Breast epithelium (tissue), 4 donors: Measurements from ENCODE around the gene PSMD8. TPM values are rescaled to one million over a fixed set of nuclear protein-coding genes. Genes with fewer than 3 reads are reported as not detected.

Source experiments
- DNase-seq, 2 donors: peaks; one replicate each; pipeline ENCODE4 v3.0.0-alpha.2; 2019; ENCODE audit warnings: low spot score in 2 of 2
- H3K27ac ChIP-seq, 2 donors: fragments of 200-600 bp; sonication (generic) in 1 of 2; one replicate each; pipeline ENCODE4 v1.5.1; 2016 to 2019; ENCODE audit warnings: mild to moderate bottlenecking in 1 of 2
- H3K27me3 ChIP-seq, 2 donors: fragments of 200-600 bp; sonication (generic) in 1 of 2; one replicate each; pipeline versions ENCODE4 v1.5.1 to v1.6.0; 2017 to 2019; ENCODE audit warnings: control low read depth in 1 of 2, mild to moderate bottlenecking in 1 of 2
- H3K36me3 ChIP-seq: fragments of 200-600 bp; one replicate; pipeline ENCODE4 v1.5.1; 2019
- H3K4me1 ChIP-seq, 2 donors: fragments of 200-600 bp; sonication (generic); one replicate each; pipeline ENCODE4 v1.5.1; 2016 to 2019; ENCODE audit warnings: control low read depth in 1 of 2
- H3K4me3 ChIP-seq, 3 donors: fragments of 200-600 bp; sonication (generic); 1 replicate in 2 of 3; 2 replicates in 1 of 3; pipeline ENCODE4 v1.5.1; 2016 to 2019; ENCODE audit warnings: mild to moderate bottlenecking in 3 of 3, moderate library complexity in 2 of 3
- H3K9me3 ChIP-seq, 2 donors: fragments of 200-600 bp; sonication (generic) in 1 of 2; one replicate each; pipeline ENCODE4 v1.5.1; 2016 to 2019; ENCODE audit warnings: control low read depth in 1 of 2
- CTCF ChIP-seq, 3 donors: fragments of 450-650 bp; IDR thresholded peaks; one replicate each; pipeline ENCODE4 v1.5.1; 2016 to 2017; ENCODE audit warnings: antibody characterized with exemption in 3 of 3, mild to moderate bottlenecking in 3 of 3, moderate library complexity in 3 of 3
- POLR2A ChIP-seq: fragments of 450-650 bp; IDR thresholded peaks from one replicate; pipeline ENCODE4 v1.6.1; 2016; ENCODE audit warnings: antibody characterized with exemption, mild to moderate bottlenecking, moderate library complexity
- POLR2AphosphoS5 ChIP-seq, 3 donors: sonication (generic); formaldehyde crosslinking; IDR thresholded peaks; one replicate each; pipeline ENCODE4 v1.6.1; 2017; ENCODE audit warnings: antibody characterized with exemption in 3 of 3
- intact Hi-C: fragments of 100-400 bp; cut with DNase I; formaldehyde crosslinking; loops from one replicate; pipeline ENCODE4 v1.15.1; 2023; ENCODE audit warnings: low total_unique reads
- total RNA-seq, 3 donors: library from RNA; depleted of rRNA; stranded (reverse); fragments of >200 nt; gene quantifications; one replicate each; pipeline ENCODE4 v1.1.0, GENCODE V29; 2016

The PSMD8 gene
- total RNA-seq, 3 donors from 2014 or later = 203 to 598 (median 218) TPM

- Histone ChIP-seq H3K36me3 (no peaks in the 10 kb centered on the region), H3K4me3 (peak overlapping the region in 2 of 3 donors; percentile 11 to 74), H3K27me3 (no peaks in the 10 kb centered on the region), H3K9me3 (no peaks in the 10 kb centered on the region), H3K4me1 (peaks cover 0 to 6% of the 10 kb centered on the region in 2 donors), H3K27ac (peak overlapping the region in 1 of 2 donors; percentile 88)
- TF ChIP-seq CTCF (IDR thresholded peaks at IDR 0.05) (no peak), POLR2A (no peak), POLR2AphosphoS5 (IDR thresholded peaks at IDR 0.05) (no peak)
- intact Hi-C loops = no loop called here
- no peak for DNase-seq
Observed at GRCh38 chr19:38386300-38386970, 12.1 kb downstream of the PSMD8 start.

GRCh38 chr19:38386971-38387549 is 12.7 kb downstream of the PSMD8 start:
- Histone ChIP-seq H3K27me3 (no peaks in the 10 kb centered on the region), H3K36me3 (no peaks in the 10 kb centered on the region), H3K4me3 (peak overlapping the region; percentile 35 to 74 (median 64)), H3K4me1 (peaks cover 0 to 6% of the 10 kb centered on the region in 2 donors), H3K9me3 (no peaks in the 10 kb centered on the region), H3K27ac (peak overlapping the region; percentile 88 to 91)
- TF ChIP-seq POLR2AphosphoS5 (IDR thresholded peaks at IDR 0.05) (no peak), POLR2A (no peak), CTCF (IDR thresholded peaks at IDR 0.05) (no peak)
- DNase-seq = no peak
- intact Hi-C loops = no loop called here

GRCh38 chr19:38387550-38388348 is 13.4 kb downstream of the PSMD8 start, which contains the start of gene GGN:
GGN (minus strand) TSS chr19:38388034; CDS start chr19:38387261, 773 bp downstream.
- Histone ChIP-seq H3K27ac (peak within 1 kb of the TSS; percentile 88 to 91), H3K4me3 (peak within 1 kb of the TSS; percentile 35 to 74 (median 64)), H3K27me3 (no peaks in the 10 kb centered on the region), H3K4me1 (peaks cover 0 to 6% of the 10 kb centered on the region in 2 donors), H3K36me3 (no peaks in the 10 kb centered on the region), H3K9me3 (no peaks in the 10 kb centered on the region)
- intact Hi-C loops = no loop called here
- peak; percentile 92 to 93 for DNase-seq
- TF ChIP-seq CTCF (IDR thresholded peaks at IDR 0.05) (no peak), POLR2AphosphoS5 (IDR thresholded peaks at IDR 0.05) (peak in 1 of 3 donors; percentile 46)

GRCh38 chr19:38388349-38389100 is 14.2 kb downstream of the PSMD8 start, which contains the start of gene SPRED3:
SPRED3 (plus strand) TSS chr19:38388697; CDS start chr19:38390303, 1,606 bp downstream.
- peaks cover 0 to 6% of the 10 kb centered on the region in 2 donors for H3K4me1 ChIP-seq
- H3K27me3 ChIP-seq = no peaks in the 10 kb centered on the region
- DNase-seq = peak in 1 of 2 donors; percentile 37
- peak within 1 kb of the TSS; percentile 35 to 74 (median 64) for H3K4me3 ChIP-seq
- H3K36me3 ChIP-seq = no peaks in the 10 kb centered on the region
- no peak for TF ChIP-seq CTCF (IDR thresholded peaks at IDR 0.05)
- no peak for TF ChIP-seq POLR2AphosphoS5 (IDR thresholded peaks at IDR 0.05)
- TF ChIP-seq POLR2A = no peak
- intact Hi-C loops = no loop called here
- no peaks in the 10 kb centered on the region for H3K9me3 ChIP-seq
- peak within 1 kb of the TSS; percentile 88 to 91 for H3K27ac ChIP-seq
